ENCODE results near the gene SSRP1. TPM values are rescaled to one million over a fixed set of nuclear protein-coding genes. Genes with fewer than 3 reads are reported as not detected.

SSRP1 gene
- total and polyA plus RNA-seq, 2 of the 4 experiments (the other 2 are of a cell fraction), result 106 to 146 TPM

GRCh38 chr11:57290288-57290687, 45.4 kb downstream of the SSRP1 start:
- peak; percentile 77 for ATAC-seq (ENCODE audit: low read depth)
- dilution Hi-C loops (cut with HindIII; ENCODE audit: low sequenced_read_pairs, unreplicated experiment) (no loop called here), in situ Hi-C loops (cut with MboI; ENCODE audit: low sequenced_read_pairs) (no loop called here), intact Hi-C loops (cut with micrococcal nuclease) (no loop called here)
- peaks cover 29% of the 10 kb centered on the region for H3K4me1 ChIP-seq (ENCODE audit: control insufficient read depth, insufficient read depth, low read length)
- H3K9me1 ChIP-seq (ENCODE audit: insufficient read depth, low read length), result peaks cover 26% of the 10 kb centered on the region
- no peak overlapping the region for H4K91ac ChIP-seq (ENCODE audit: insufficient read depth, low read depth, low read length)
- H3K9me3 ChIP-seq (ENCODE audit: control insufficient read depth, insufficient read depth, low read length), result no peaks in the 10 kb centered on the region
- no peak overlapping the region; the same call in 2 of the 3 replicates for H2BK15ac ChIP-seq (ENCODE audit: low read depth, low read length)
- H4K20me1 ChIP-seq (ENCODE audit: insufficient read depth, low read length), result no peaks in the 10 kb centered on the region
- CTCF ChIA-PET, result no interaction called here
- H2BK120ac ChIP-seq (ENCODE audit: low read depth, low read length), result no peak overlapping the region
- POLR2A ChIA-PET (ENCODE audit: unreplicated experiment), result interaction anchor here (0.6 kb wide), 1 partner anchor 31 kb away, joined by 4 read pairs; no protein-coding TSS in a partner anchor
- H4K8ac ChIP-seq (ENCODE audit: low read depth in 2 of 2, low read length in 2 of 2), result no peak overlapping the region
- H2AK9ac ChIP-seq (replicated peaks; ENCODE audit: low read depth, low read length, poor library complexity), result no peak overlapping the region
- 0 out of 2 replicates have a peak overlapping the region, but pooled peaks have one; percentile 64 for H3K14ac ChIP-seq (replicated peaks; ENCODE audit: low read depth, low read length)
- H2BK5ac ChIP-seq (ENCODE audit: low read depth, low read length, poor library complexity, severe bottlenecking), result peak overlapping the region; percentile 68
- no peak overlapping the region for H2BK20ac ChIP-seq (ENCODE audit: low read depth, low read length)
- H3K9ac ChIP-seq (ENCODE audit: low read depth, low read length), result no peak overlapping the region
- no peak overlapping the region for H3K4ac ChIP-seq (ENCODE audit: low read depth, low read length)
- no peak overlapping the region for H3K27ac ChIP-seq (ENCODE audit: insufficient read depth, low read length)
- no peak overlapping the region for H3K4me3 ChIP-seq (ENCODE audit: insufficient read depth, low read depth, low read length)
- no peak overlapping the region for H3K23ac ChIP-seq (ENCODE audit: low read depth, low read length)
- no TSS peak for BruUV-seq (replicated peaks)
- no peaks in the 10 kb centered on the region for H3K79me1 ChIP-seq (ENCODE audit: low read depth in 1 of 2, low read length in 2 of 2)
- H2AK5ac ChIP-seq (ENCODE audit: low read depth, low read length), result peak overlapping the region; percentile 42; the same call in 1 of the 2 replicates
- TF ChIP-seq BHLHE40 (IDR thresholded peaks at IDR 0.05; ENCODE audit: low read depth, low read length) (no peak), MAZ (IDR thresholded peaks at IDR 0.05; ENCODE audit: borderline replicate concordance, low read depth, low read length) (no peak), USF2 (IDR thresholded peaks at IDR 0.05; ENCODE audit: low read depth, low read length) (no peak), POLR2A (IDR thresholded peaks at IDR 0.05; ENCODE audit: low read depth, low read length) (no peak)
- no peak overlapping the region for H4K5ac ChIP-seq (ENCODE audit: low read depth, low read length)
- 0 out of 2 replicates have a peak overlapping the region, but pooled peaks have one; percentile 11 for H3K18ac ChIP-seq (ENCODE audit: low read depth, low read length)
- no peaks in the 10 kb centered on the region for H3K36me3 ChIP-seq (ENCODE audit: control insufficient read depth, insufficient read depth, low read length)
- H3K4me2 ChIP-seq (ENCODE audit: low read depth, low read length), result peak overlapping the region; percentile 34; the same call in 1 of the 2 replicates
- no peaks in the 10 kb centered on the region for H3K27me3 ChIP-seq (ENCODE audit: control insufficient read depth, insufficient read depth, low read length)
- DNase-seq, result peak; percentile 85
- peak overlapping the region; percentile 19 for H2AFZ ChIP-seq (replicated peaks; ENCODE audit: low read length, poor library complexity)
- WGBS, 2 experiments (ENCODE audit: extremely low coverage in 2 of 2, insufficient read length in 1 of 2), result no CpG with 5 or more reads among the region's 1 CpG
- H3K56ac ChIP-seq (ENCODE audit: extremely low read depth, insufficient read depth, low read length), result no peak overlapping the region
